Common myeloid progenitor, CD34-positive (primary cell): ENCODE results near the gene DDA1.
"Not testable (repeated sequence)": the region's sequence is repeated elsewhere in the genome, so short reads cannot be mapped to it uniquely, and the experiment has no call there.

Experiments used
- CTCF ChIA-PET: fragments of 350-600 bp; sonication (Branson Sonifier 250); formaldehyde crosslinking; loops from one replicate; lab custom pipeline; 2021; ENCODE audit warnings: antibody characterized with exemption; lab: Charles Lee
- POLR2A ChIA-PET: fragments of 350-600 bp; sonication (Branson Sonifier 250); formaldehyde crosslinking; loops from one replicate; lab custom pipeline; 2021; ENCODE audit warnings: antibody characterized with exemption; lab: Charles Lee
- DNase-seq, 3 donors: peaks; one replicate each; pipeline versions ENCODE4 v3.0.0 to v3.0.0-alpha.2; 2013
- H3K27ac ChIP-seq, 2 experiments: 1 replicate in 1 of 2; 2 replicates in 1 of 2; pipeline ENCODE4 v1.7.0; 2013; ENCODE audit warnings: inconsistent platforms in 2 of 2, low read length in 2 of 2, mild to moderate bottlenecking in 2 of 2, low read depth in 1 of 2, moderate library complexity in 1 of 2; ENCODE audit not compliant: severe bottlenecking in 2 of 2, insufficient read depth in 1 of 2, poor library complexity in 1 of 2
- H3K27me3 ChIP-seq, 5 experiments: replicated peaks in 2 of 5; 1 replicate in 3 of 5; 2 replicates in 2 of 5; pipeline versions ENCODE4 v1.6.1 to v1.7.0; 2013; ENCODE audit warnings: low read length in 4 of 5, mild to moderate bottlenecking in 2 of 5, moderate library complexity in 2 of 5, inconsistent platforms in 1 of 5; ENCODE audit not compliant: insufficient read depth in 5 of 5, control insufficient read depth in 4 of 5
- H3K36me3 ChIP-seq, 4 experiments: 1 replicate in 2 of 4; 2 replicates in 2 of 4; pipeline versions ENCODE4 v1.6.1 to v1.7.0; 2013; ENCODE audit warnings: low read length in 3 of 4, control low read depth in 1 of 4, mild to moderate bottlenecking in 1 of 4; ENCODE audit not compliant: control insufficient read depth in 4 of 4, insufficient read depth in 4 of 4
- H3K4me1 ChIP-seq, 4 experiments: 1 replicate in 3 of 4; 2 replicates in 1 of 4; pipeline versions ENCODE4 v1.6.1 to v1.7.1; 2013; ENCODE audit warnings: low read length in 3 of 4, mild to moderate bottlenecking in 3 of 4, control low read depth in 1 of 4, inconsistent platforms in 1 of 4, moderate library complexity in 1 of 4; ENCODE audit not compliant: control insufficient read depth in 4 of 4, insufficient read depth in 4 of 4; ENCODE audit errors: control extremely low read depth in 1 of 4
- H3K4me3 ChIP-seq, 7 experiments: 1 replicate in 4 of 7; 2 replicates in 3 of 7; pipeline versions ENCODE4 v1.5.1 to v1.7.0; 2013; ENCODE audit warnings: mild to moderate bottlenecking in 7 of 7, low read length in 6 of 7, moderate library complexity in 6 of 7, inconsistent platforms in 2 of 7, low read depth in 2 of 7, control low read depth in 1 of 7; ENCODE audit not compliant: insufficient read depth in 4 of 7, control insufficient read depth in 1 of 7; ENCODE audit errors: extremely low read depth in 1 of 7
- H3K9me3 ChIP-seq, 5 experiments: 1 replicate in 4 of 5; 2 replicates in 1 of 5; pipeline versions ENCODE4 v1.6.1 to v1.7.1; 2013; ENCODE audit warnings: low read length in 4 of 5, mild to moderate bottlenecking in 2 of 5, inconsistent platforms in 1 of 5, low read depth in 1 of 5, moderate library complexity in 1 of 5; ENCODE audit not compliant: control insufficient read depth in 4 of 5, insufficient read depth in 2 of 5; ENCODE audit errors: control extremely low read depth in 1 of 5
- WGBS: methylation state at CpG from one replicate; pipeline ENCODE4 v1.1.5; 2013; ENCODE audit not compliant: insufficient coverage; 5-methylcytosine and 5-hydroxymethylcytosine counted together

DDA1 gene

GRCh38 chr19:17266026-17266425, 43.3 kb upstream of the DDA1 start:
- Histone ChIP-seq H3K27me3 (no peaks in the 10 kb centered on the region), H3K27ac (peak overlapping the region in 1 of 2 experiments; percentile 75), H3K36me3 (peaks cover 2 to 9% (median 6%) of the 10 kb centered on the region in 4 experiments), H3K4me1 (peaks cover 10 to 33% (median 25%) of the 10 kb centered on the region in 4 experiments), H3K4me3 (no peak overlapping the region), H3K9me3 (no peaks in the 10 kb centered on the region)
- no peak for DNase-seq
- ChIA-PET CTCF (interaction anchor here (2.8 to 14.3 kb wide), 2 partner anchors 20 to 51 kb away, joined by 11 to 183 read pairs; partner anchors contain the start of genes ANKLE1 and USE1), POLR2A (no interaction called here)
- WGBS: 100% methylated on average over 4 of the region's 7 CpGs

- ChIA-PET CTCF (interaction anchor here (0.6 to 14.3 kb wide), 5 partner anchors 14 to 51 kb away, joined by 3 to 183 read pairs (median 3); partner anchors contain the start of genes ANKLE1 and USE1), POLR2A (interaction anchor here (0.7 to 1.0 kb wide), 2 partner anchors 31 to 51 kb away, joined by 3 read pairs; partner anchors contain the start of gene USE1)
- H3K27ac ChIP-seq: peak overlapping the region; percentile 70 to 75
- H3K27me3 ChIP-seq: no peaks in the 10 kb centered on the region
- peak; percentile 75 to 93 (median 83) for DNase-seq
- WGBS: 36% methylated on average over 3 of the region's 12 CpGs
- H3K4me1 ChIP-seq: peaks cover 10 to 32% (median 25%) of the 10 kb centered on the region in 4 experiments
- H3K4me3 ChIP-seq: peak overlapping the region in 6 of 7 experiments; percentile 32 to 100 (median 54)
- H3K36me3 ChIP-seq: peaks cover 5 to 12% (median 11%) of the 10 kb centered on the region in 4 experiments
- no peaks in the 10 kb centered on the region for H3K9me3 ChIP-seq
These were observed 42.8 kb upstream of the DDA1 start for GRCh38 chr19:17266589-17266974.

- Histone ChIP-seq H3K27me3 (no peaks in the 10 kb centered on the region), H3K4me1 (peaks cover 10 to 32% (median 25%) of the 10 kb centered on the region in 4 experiments), H3K36me3 (peaks cover 7 to 16% (median 13%) of the 10 kb centered on the region in 4 experiments), H3K27ac (peak within 1 kb of the TSS; percentile 70 to 90), H3K4me3 (peak within 1 kb of the TSS; percentile 73 to 100 (median 99)), H3K9me3 (no peaks in the 10 kb centered on the region)
- ChIA-PET CTCF (interaction anchor here (0.6 to 14.3 kb wide), 6 partner anchors 10 to 52 kb away, joined by 3 to 183 read pairs (median 4); partner anchors contain the start of genes ANKLE1 and USE1), POLR2A (interaction anchor here (0.7 to 1.0 kb wide), 3 partner anchors 32 to 74 kb away, joined by 3 read pairs; partner anchors contain the start of gene USE1)
- under 1% methylated on average over 26 of the region's 27 CpGs for WGBS
- peak; percentile 99 to 100 (median 100) for DNase-seq
These were observed 42.2 kb upstream of the DDA1 start, which contains the start of gene BABAM1 for GRCh38 chr19:17266975-17267788. Gene BABAM1, plus strand, starts transcription at chr19:17267443. Its CDS starts 1,364 bp downstream, at chr19:17268807.

- no peak for DNase-seq
- H3K27ac ChIP-seq: no peak overlapping the region
- no peaks in the 10 kb centered on the region for H3K9me3 ChIP-seq
- ChIA-PET CTCF (interaction anchor here (1.0 kb wide), 1 partner anchor 67 kb away, joined by 4 read pairs; no protein-coding TSS in a partner anchor), POLR2A (no interaction called here)
- H3K4me3 ChIP-seq: no peak overlapping the region
- peaks cover 10 to 32% (median 25%) of the 10 kb centered on the region in 4 experiments for H3K4me1 ChIP-seq
- 96% methylated on average over 13 of the region's 13 CpGs for WGBS
- no peaks in the 10 kb centered on the region for H3K27me3 ChIP-seq
- peaks cover 10 to 23% (median 17%) of the 10 kb centered on the region in 4 experiments for H3K36me3 ChIP-seq
These were observed 40.6 kb upstream of the DDA1 start for GRCh38 chr19:17268754-17269153.

- H3K4me3 ChIP-seq, POLR2A ChIA-PET, H3K27me3 ChIP-seq, H3K4me1 ChIP-seq, H3K9me3 ChIP-seq, DNase-seq, H3K27ac ChIP-seq, CTCF ChIA-PET: not testable (repeated sequence)
- WGBS: 100% methylated on average over 2 of the region's 3 CpGs
- H3K36me3 ChIP-seq: peaks cover 20 to 63% (median 45%) of the 10 kb centered on the region in 4 experiments
These were observed 34.5 kb upstream of the DDA1 start for GRCh38 chr19:17274892-17275291.

- POLR2A ChIA-PET: no interaction called here
- Histone ChIP-seq H3K27ac (no peak overlapping the region), H3K4me1 (no peaks in the 10 kb centered on the region), H3K9me3 (no peaks in the 10 kb centered on the region), H3K4me3 (no peak overlapping the region), H3K36me3 (peaks cover 20 to 58% (median 44%) of the 10 kb centered on the region in 4 experiments), H3K27me3 (no peaks in the 10 kb centered on the region)
- WGBS: 100% methylated on average over 15 of the region's 19 CpGs
- CTCF ChIA-PET: no interaction called here
- no peak for DNase-seq
These were observed 33.8 kb upstream of the DDA1 start for GRCh38 chr19:17275441-17276175.
